ENCODE results near the gene TMEM92. TPM values are rescaled to one million over a fixed set of nuclear protein-coding genes. Genes with fewer than 3 reads are reported as not detected.

Gene TMEM92
- total RNA-seq, 1 donor from 2014 or later = not detected

DNA sequence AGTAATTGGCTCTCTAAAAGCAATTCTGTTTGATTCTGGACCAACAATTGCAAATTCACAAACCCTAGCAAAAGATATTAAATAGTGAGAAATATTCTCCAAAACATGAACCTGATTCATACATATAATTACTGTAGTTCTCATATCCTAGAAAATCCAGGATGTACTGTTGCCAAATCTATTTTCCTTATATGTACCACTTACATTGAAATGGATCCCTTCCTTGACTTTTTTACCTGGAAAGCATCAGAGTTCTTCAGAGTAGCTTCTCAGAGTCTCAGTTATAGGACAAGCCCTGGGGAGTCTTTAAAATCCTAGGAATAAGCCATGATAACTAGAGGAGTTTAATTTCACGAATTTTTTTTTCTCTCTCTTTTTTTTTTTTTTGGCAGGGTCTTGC, 16.7 kb downstream of the TMEM92 start:
- ChIA-PET POLR2A (no interaction called here), CTCF (interaction anchor here (8.3 kb wide), 1 partner anchor 89 kb away, joined by 98 read pairs; the partner anchor contains the start of gene COL1A1)
- H3K9me3 Mint-ChIP-seq = no peaks in the 10 kb centered on the region
- H3K27me3 Mint-ChIP-seq = peaks cover 33% of the 10 kb centered on the region
- H3K27ac Mint-ChIP-seq = no peak overlapping the region
- intact Hi-C loops (cut with micrococcal nuclease) = loop anchor here (10.0 kb wide), 1 partner anchor 426 kb away; no protein-coding TSS in a partner anchor
- no peak overlapping the region for H3K4me3 Mint-ChIP-seq
- no peaks in the 10 kb centered on the region for H3K36me3 Mint-ChIP-seq (ENCODE audit: low read depth)
- no peaks in the 10 kb centered on the region for H3K4me1 Mint-ChIP-seq
- DNase-seq (no peak), ATAC-seq (ENCODE audit: low read depth) (no peak)
- TF ChIP-seq, protein P1, sequence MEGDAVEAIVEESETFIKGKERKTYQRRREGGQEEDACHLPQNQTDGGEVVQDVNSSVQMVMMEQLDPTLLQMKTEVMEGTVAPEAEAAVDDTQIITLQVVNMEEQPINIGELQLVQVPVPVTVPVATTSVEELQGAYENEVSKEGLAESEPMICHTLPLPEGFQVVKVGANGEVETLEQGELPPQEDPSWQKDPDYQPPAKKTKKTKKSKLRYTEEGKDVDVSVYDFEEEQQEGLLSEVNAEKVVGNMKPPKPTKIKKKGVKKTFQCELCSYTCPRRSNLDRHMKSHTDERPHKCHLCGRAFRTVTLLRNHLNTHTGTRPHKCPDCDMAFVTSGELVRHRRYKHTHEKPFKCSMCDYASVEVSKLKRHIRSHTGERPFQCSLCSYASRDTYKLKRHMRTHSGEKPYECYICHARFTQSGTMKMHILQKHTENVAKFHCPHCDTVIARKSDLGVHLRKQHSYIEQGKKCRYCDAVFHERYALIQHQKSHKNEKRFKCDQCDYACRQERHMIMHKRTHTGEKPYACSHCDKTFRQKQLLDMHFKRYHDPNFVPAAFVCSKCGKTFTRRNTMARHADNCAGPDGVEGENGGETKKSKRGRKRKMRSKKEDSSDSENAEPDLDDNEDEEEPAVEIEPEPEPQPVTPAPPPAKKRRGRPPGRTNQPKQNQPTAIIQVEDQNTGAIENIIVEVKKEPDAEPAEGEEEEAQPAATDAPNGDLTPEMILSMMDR (IDR thresholded peaks at IDR 0.05) = no peak

DNA sequence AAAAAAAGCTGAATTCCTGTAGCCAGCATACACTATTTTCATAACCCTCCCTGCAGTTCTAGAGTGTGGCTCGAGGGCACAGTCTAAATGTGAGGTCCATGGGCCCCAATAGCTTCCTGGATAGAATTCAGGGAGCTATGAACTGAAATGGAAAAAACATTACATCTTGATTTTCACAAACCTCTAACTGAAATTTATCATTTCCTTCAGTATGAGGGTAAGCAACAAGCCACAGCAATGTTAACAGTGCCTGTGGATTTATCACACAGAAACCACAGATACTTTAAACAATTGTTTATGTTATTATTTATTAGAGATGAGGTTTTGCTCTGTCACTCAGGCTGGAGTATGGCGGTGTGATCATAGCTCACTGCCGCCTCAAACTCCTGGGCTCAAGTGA, 18.2 kb downstream of the TMEM92 start:
- POLR2A ChIA-PET = interaction anchor here (0.7 kb wide), 1 partner anchor 882 kb away, joined by 4 read pairs; no protein-coding TSS in a partner anchor
- intact Hi-C loops (cut with micrococcal nuclease) = loop anchor here (10.0 kb wide), 1 partner anchor 428 kb away; no protein-coding TSS in a partner anchor
- Mint-ChIP-seq H3K4me1 (no peaks in the 10 kb centered on the region), H3K36me3 (ENCODE audit: low read depth) (no peaks in the 10 kb centered on the region), H3K27ac (no peak overlapping the region), H3K9me3 (no peaks in the 10 kb centered on the region), H3K27me3 (peaks cover 28% of the 10 kb centered on the region), H3K4me3 (no peak overlapping the region)
- no peak for DNase-seq
- ATAC-seq (ENCODE audit: low read depth) = no peak
- TF ChIP-seq, protein P1 (IDR thresholded peaks at IDR 0.05) = no peak
- CTCF ChIA-PET = interaction anchor here (1.1 to 8.3 kb wide), 3 partner anchors 18 to 175 kb away, joined by 4 to 98 read pairs (median 5); partner anchors contain the start of genes COL1A1 and TMEM92

DNA sequence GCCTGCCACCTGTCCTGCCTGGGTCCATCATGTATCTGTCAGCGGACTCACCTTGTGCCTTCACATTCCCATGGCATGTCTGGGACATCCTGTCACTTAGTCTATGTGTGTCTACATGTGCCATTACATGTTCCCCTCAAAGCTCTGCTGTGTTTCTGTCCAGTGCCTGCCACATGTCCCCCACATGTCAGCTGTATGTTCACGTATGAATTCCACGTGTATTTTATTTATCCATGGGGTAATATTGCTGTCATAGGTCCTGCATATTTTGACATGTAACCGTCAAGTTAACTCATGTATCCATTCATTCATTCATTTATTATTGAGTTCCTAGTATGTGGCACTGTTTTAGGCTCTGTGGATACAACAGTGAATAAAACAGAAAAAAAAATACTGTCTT, 20.8 kb downstream of the TMEM92 start:
- H3K4me1 Mint-ChIP-seq = no peaks in the 10 kb centered on the region
- peaks cover 20% of the 10 kb centered on the region for H3K27me3 Mint-ChIP-seq
- ChIA-PET CTCF (interaction anchor here (3.4 to 8.3 kb wide), 3 partner anchors 93 to 201 kb away, joined by 18 to 98 read pairs (median 37); partner anchors contain the start of genes COL1A1 and PDK2), POLR2A (no interaction called here)
- DNase-seq (no peak), ATAC-seq (ENCODE audit: low read depth) (no peak)
- TF ChIP-seq, protein P1 (IDR thresholded peaks at IDR 0.05) = no peak
- H3K4me3 Mint-ChIP-seq = no peak overlapping the region
- H3K27ac Mint-ChIP-seq = no peak overlapping the region
- no peaks in the 10 kb centered on the region for H3K9me3 Mint-ChIP-seq
- H3K36me3 Mint-ChIP-seq (ENCODE audit: low read depth) = no peaks in the 10 kb centered on the region
- intact Hi-C loops (cut with micrococcal nuclease) = loop anchor here (10.0 kb wide), 1 partner anchor 430 kb away; no protein-coding TSS in a partner anchor

DNA sequence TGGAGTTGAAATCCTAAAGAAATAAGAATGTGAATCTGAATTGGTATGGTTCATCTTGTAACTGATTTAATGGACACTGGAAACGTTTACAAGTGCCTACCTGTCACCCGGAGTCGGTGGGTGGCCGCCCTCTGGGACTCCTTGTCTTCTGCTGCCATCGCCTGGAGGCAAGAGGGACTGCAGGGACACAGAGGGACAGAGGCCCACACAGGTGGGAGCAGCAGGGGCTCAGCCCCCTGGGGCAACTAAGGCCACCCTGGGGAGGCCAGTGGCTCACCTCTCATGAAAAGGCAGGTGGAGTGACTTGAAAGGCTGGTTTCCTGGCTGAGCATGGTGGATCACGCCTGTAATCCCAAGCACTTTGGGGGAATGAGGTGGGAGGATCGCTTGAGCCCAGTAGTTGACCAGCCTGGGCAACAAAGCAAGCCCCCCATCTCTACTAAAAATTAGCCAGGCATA, 23.2 kb downstream of the TMEM92 start:
- intact Hi-C loops (cut with micrococcal nuclease) = loop anchor here (1.0 to 10.0 kb wide), 6 partner anchors 24 to 433 kb away; no protein-coding TSS in a partner anchor
- ATAC-seq (ENCODE audit: low read depth) (peak; percentile 100), DNase-seq (peak; percentile 67)
- Mint-ChIP-seq H3K36me3 (ENCODE audit: low read depth) (no peaks in the 10 kb centered on the region), H3K4me3 (no peak overlapping the region), H3K27me3 (peaks cover 17% of the 10 kb centered on the region), H3K9me3 (no peaks in the 10 kb centered on the region), H3K27ac (no peak overlapping the region), H3K4me1 (no peaks in the 10 kb centered on the region)
- ChIA-PET CTCF (interaction anchor here (0.7 to 8.3 kb wide), 14 partner anchors 9 to 299 kb away, joined by 3 to 98 read pairs (median 4); partner anchors contain the start of genes COL1A1 and PDK2), POLR2A (interaction anchor here (0.6 to 1.0 kb wide), 3 partner anchors 100 to 181 kb away, joined by 3 to 5 read pairs (median 5); partner anchors contain the start of gene LRRC59)
- TF ChIP-seq, protein P1 (IDR thresholded peaks at IDR 0.05) = peak; percentile 21

DNA sequence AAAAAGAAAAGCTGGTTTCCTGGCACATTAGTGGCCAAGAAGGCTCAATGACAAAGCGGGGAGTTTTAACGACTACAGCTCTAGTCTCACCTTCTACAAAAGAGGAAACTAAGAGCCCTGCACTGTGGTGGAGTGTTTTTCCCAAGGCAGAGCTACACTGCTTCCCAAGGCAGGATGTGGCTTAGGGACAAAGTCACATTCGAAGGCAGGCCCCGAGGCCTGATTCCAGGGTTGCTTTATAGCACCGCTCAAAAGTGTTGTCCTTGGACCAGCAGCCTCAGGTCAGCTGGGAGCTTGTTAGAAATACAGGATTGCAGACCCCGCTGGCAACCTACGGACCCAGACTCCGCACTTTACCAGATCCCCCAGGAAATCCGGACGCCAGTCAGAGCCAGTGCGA, 23.8 kb downstream of the TMEM92 start:
- Mint-ChIP-seq H3K27ac (no peak overlapping the region), H3K4me3 (no peak overlapping the region), H3K4me1 (no peaks in the 10 kb centered on the region), H3K9me3 (no peaks in the 10 kb centered on the region), H3K36me3 (ENCODE audit: low read depth) (no peaks in the 10 kb centered on the region), H3K27me3 (peaks cover 17% of the 10 kb centered on the region)
- no peak for DNase-seq
- intact Hi-C loops (cut with micrococcal nuclease) = loop anchor here (10.0 kb wide), 1 partner anchor 433 kb away; no protein-coding TSS in a partner anchor
- no peak for ATAC-seq (ENCODE audit: low read depth)
- TF ChIP-seq, protein P1 (IDR thresholded peaks at IDR 0.05) = no peak
- POLR2A ChIA-PET = interaction anchor here (0.6 to 1.0 kb wide), 4 partner anchors 99 to 204 kb away, joined by 3 to 5 read pairs (median 4); partner anchors contain the start of gene LRRC59
- CTCF ChIA-PET = interaction anchor here (0.7 to 8.3 kb wide), 8 partner anchors 23 to 204 kb away, joined by 3 to 98 read pairs (median 6); partner anchors contain the start of genes COL1A1 and PDK2

All from activated B cell treated with CpG ODN at 0.5 μM for 24 hours (primary cell).